Sigmoid colon (tissue), 4 donors: ENCODE results near the gene EGFLAM.

Source experiments
- CTCF ChIP-seq, 4 experiments: fragments of 450-650 bp in 3 of 4; fragments of 200-600 bp in 1 of 4; IDR thresholded peaks; one replicate each; pipeline ENCODE4 v1.5.1; 2016 to 2019; ENCODE audit warnings: antibody characterized with exemption in 4 of 4, mild to moderate bottlenecking in 3 of 4, moderate library complexity in 2 of 4
- EP300 ChIP-seq, 4 donors: sonication (generic); formaldehyde crosslinking; IDR thresholded peaks; one replicate each; pipeline ENCODE4 v1.6.1; 2017; ENCODE audit warnings: antibody characterized with exemption in 4 of 4
- POLR2A ChIP-seq, 2 donors: fragments of 450-650 bp; IDR thresholded peaks; one replicate each; pipeline ENCODE4 v1.6.1; 2016; ENCODE audit warnings: antibody characterized with exemption in 2 of 2, mild to moderate bottlenecking in 2 of 2, moderate library complexity in 2 of 2
- POLR2AphosphoS5 ChIP-seq, 4 donors: sonication (generic); formaldehyde crosslinking; IDR thresholded peaks; one replicate each; pipeline ENCODE4 v1.6.1; 2017; ENCODE audit warnings: antibody characterized with exemption in 4 of 4

- TF ChIP-seq CTCF (IDR thresholded peaks at IDR 0.05) (no peak), EP300 (IDR thresholded peaks at IDR 0.05) (no peak), POLR2A (IDR thresholded peaks at IDR 0.05) (no peak), POLR2AphosphoS5 (IDR thresholded peaks at IDR 0.05) (no peak)
Observed at GRCh38 chr5:38451074-38451725, 192.8 kb downstream of the EGFLAM start.
